NCI-H526 (cell line): Measurements from ENCODE around the gene SLC35A1.
"Not testable (repeated sequence)": the region's sequence is repeated elsewhere in the genome, so short reads cannot be mapped to it uniquely, and the experiment has no call there.

Source experiments
- DNase-seq, 2 experiments: peaks; one replicate each; lab custom pipeline; 2025; lab: John Stamatoyannopoulos, UW

The SLC35A1 gene

GRCh38 chr6:87472525-87473418 is at the start of gene SLC35A1:
SLC35A1 (plus strand) TSS chr6:87472974; CDS start chr6:87473004, 30 bp downstream.
- peak; percentile 62 to 93 for DNase-seq

DNA sequence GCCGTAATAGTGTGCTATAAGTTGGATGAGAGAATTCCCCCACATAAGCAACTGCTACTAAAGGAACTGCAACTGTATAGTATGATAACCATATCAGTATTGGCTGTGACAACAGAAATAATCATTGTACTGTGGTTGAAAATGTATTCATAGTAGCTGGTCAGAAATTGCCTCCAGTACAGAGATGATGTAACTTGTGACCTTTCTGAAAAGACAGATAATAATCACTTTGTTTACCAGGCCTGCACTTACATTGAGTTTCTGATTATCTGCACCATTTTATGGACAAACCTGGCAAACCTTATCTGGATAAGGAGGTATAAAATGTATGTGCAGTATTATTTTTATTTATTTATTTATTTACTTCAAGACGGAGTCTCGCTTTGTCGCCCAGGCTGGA is 46.0 kb upstream of the SLC35A1 start:
- DNase-seq: no peak

DNA sequence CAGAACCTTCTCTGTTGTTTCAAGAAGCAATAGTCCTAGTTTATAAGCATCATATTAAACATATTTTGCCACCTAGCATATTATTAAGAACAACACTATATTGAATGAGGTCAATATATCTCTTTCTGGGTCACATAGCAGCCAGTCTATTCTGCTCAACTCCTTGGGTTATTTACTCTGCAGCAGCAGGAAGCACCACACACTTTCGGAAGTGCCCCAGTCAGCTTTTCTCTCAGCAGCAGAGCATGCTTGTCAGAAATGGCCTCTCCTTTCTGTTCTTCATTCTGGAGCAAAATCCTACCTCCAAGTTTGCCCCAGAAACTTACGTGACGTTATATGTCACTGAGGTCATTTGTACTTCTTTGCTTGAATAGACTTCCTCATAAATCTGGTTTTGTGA is 42.3 kb upstream of the SLC35A1 start:
- no peak for DNase-seq

DNA sequence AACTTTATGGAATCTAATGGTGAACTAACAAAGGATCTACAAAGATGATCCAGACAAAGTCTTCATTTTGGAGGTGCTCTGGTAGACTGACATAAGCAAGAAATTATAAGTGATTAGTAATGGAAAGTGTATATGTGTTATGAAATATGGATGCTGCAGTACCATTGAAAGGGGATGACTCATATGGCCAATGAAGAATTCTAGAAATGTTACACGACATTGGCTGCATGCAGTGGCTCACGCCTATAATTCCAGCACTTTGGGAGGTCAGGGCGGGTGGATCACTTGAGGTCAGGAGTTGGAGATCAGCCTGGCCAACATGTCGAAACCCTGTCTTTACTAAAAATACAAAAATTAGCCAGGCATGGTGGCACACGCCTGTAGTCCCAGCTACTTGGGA is 41.5 kb upstream of the SLC35A1 start:
- no peak for DNase-seq

DNA sequence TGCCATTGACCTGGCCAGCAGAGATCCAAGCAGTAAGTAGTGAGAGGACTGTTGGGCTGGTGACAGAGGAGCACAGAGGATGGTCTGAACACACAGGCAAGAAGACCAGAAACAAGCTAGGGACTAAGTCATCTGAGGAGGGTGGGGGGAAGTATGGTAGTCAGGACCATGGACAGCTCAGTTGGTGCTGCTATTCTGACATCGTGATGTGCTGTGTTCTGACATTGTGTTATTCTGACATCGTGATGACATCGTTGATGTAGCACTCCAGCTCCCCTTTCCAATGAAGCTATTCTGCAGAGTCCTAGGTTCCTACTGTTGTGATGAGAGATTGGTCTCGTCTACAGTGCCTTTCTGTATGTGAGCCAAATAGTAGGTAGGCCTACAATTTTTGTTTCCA is 36.3 kb upstream of the SLC35A1 start:
- no peak for DNase-seq

DNA sequence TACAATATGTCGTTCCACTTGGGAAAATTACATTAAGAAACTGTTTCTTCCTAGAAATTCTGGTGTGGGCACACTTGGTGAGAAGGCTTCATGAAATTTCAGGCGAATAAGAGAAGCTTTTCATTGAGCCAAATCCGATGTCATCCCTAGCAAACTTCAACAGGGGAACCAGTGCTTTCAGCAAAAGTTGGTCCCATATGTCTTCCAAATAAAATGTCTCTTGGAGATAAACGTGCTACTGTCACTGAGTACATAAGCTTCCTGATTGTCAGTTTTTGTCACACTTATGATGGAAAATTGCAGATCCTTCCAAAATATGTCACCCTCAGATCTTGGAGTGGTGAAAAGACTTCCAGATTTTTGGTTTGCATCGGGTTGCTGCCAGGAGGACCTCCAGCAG is 31.1 kb upstream of the SLC35A1 start:
- DNase-seq: no peak

- no peak for DNase-seq
Measured at GRCh38 chr6:87444362-87444761, 28.4 kb upstream of the SLC35A1 start.

DNA sequence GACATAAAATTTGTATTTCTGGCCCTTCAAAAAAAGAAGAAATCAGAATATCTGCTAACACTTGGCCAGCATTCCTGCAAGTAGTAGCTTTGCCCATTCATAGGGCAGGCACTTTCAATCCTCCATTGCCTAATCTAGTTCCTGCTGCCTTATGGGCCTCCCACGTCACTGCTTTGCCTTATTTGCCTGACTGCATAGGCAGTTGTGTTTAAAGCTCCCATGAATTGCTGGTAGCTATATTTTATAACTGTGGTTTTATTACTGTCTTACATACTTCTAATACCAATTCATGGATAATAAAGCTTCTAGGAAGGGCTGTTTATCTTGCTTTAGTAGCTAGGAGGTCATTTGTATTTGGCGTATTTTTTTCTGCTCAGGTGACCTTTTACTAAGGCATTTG is 7.7 kb upstream of the SLC35A1 start:
- DNase-seq: no peak

DNA sequence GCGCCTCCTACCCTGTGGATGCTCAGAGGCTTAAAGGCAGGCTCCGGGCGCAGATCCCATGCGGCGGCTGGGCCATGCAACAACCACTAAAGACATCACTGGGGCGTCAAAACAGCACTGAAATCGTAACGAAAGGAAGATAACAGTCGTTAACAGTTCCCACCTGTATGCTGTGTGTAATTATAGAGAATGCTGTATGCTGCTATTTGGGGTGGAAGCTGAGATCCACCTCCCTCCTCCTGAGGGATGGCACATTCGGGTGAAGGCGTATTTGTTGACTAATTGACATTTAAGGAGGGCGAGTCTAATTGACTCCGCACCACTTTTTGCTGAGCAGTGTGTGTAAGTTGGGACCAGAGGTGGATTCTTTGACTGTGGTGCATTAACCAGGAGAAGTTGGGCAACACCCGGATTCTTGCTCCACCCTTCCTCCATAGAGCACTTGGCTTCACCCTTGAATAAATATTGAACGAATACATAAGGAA is 687 bp downstream of the SLC35A1 start:
- peak; percentile 12 to 46 for DNase-seq

GRCh38 chr6:87481931-87482330 is 9.2 kb downstream of the SLC35A1 start:
- no peak for DNase-seq

DNA sequence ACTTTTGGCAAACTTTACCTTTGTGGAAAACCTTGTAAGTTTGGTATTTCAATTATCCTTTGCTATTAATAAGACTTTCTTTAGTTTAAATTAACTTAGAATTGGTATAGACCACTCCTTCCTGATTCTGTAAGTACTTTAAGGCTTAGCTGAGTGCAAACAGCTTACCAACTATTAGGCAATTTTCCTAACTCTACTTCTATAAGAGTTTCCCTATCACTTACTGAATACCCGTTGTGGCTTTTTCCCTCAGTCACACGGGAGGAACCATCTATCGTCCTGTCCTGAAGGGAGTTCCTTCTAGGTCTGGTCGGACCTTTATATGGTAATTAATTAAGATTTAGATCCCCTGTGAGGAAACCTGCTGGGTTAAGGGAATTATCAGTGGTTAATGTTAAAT is 9.6 kb downstream of the SLC35A1 start:
- no peak for DNase-seq

DNA sequence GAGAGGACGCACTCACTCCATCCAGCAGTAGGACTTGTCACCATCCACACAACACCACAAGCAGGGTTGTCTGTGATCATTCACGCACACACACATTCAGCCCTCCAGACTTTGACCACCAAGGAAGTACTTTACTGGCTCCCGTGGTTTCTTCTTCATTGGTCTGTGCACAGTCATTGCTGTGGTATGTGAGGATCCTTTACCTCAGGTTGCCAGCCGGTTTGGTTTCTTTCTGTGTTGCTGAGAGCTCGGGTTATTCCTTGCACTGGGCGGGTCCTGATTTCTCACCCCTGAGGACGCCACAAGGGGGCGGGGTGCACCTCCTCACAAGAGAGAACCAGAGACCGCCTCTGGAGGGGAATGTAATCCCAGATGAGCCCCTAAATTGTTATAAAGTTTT is 11.2 kb downstream of the SLC35A1 start:
- peak in 1 of 2 experiments; percentile 9 for DNase-seq

- DNase-seq: no peak
Measured at GRCh38 chr6:87484491-87484890, 11.7 kb downstream of the SLC35A1 start.

DNA sequence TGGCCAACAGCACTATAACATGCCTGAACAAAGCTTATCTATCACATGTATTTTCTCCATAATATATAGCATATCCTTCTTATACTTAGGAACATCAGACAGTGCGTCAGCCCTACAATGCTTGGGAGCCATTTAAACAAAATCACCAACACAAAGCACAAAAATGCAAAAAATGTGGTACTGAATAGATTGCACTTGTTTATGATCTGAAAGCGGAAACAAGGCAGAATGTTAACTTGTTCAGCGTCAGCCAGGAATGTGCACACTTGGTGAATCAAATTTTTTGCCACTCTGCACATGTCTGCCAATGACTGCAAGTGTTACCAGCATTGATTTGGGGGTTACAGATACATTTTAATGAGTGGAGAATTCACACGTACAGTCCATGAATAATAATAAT is 14.8 kb downstream of the SLC35A1 start:
- DNase-seq: no peak

DNA sequence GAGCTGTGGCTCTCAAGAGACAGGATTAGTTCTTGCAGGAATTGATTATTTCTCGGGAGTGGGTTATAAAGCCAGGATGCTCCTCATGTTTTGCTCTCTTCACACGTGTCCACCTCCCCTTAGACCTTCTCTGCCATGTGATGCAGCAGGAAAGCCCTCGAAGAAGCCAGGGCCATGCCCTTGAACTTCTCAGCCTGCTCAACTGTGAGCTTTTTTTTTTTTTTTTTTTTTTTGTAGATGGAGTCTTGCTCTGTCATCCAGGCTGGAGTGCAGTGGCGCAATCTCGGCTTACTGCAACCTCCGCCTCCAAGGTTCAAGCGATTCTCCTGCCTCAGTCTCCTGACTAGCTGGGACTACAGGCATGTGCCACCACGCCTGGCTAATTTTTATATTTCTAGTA is 16.6 kb downstream of the SLC35A1 start:
- DNase-seq: not testable (repeated sequence)

- DNase-seq: no peak
Measured at GRCh38 chr6:87494761-87495422, 22.1 kb downstream of the SLC35A1 start.

GRCh38 chr6:87498048-87498447 is 25.3 kb downstream of the SLC35A1 start:
- DNase-seq: no peak

- DNase-seq: no peak
Measured at GRCh38 chr6:87501809-87502572, 29.2 kb downstream of the SLC35A1 start.

DNA sequence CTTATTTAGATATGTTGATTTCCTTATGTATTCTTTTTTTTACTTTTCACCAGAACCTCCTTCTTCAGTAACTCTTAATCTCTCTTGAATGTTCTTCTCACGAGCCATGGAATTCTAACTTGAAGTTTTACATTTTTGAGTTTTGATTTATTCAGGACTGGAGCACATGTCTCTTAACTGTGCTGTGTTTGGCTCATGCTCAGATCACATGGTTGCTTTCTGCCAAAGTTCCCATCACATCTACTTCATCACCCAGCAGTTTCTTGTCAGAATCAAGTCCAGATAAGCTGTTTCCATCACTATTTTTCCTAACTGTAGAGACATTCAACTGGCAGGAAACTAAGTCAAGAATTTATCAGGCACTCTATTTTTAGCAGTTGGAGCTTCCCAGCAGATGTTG is 31.7 kb downstream of the SLC35A1 start:
- no peak for DNase-seq

DNA sequence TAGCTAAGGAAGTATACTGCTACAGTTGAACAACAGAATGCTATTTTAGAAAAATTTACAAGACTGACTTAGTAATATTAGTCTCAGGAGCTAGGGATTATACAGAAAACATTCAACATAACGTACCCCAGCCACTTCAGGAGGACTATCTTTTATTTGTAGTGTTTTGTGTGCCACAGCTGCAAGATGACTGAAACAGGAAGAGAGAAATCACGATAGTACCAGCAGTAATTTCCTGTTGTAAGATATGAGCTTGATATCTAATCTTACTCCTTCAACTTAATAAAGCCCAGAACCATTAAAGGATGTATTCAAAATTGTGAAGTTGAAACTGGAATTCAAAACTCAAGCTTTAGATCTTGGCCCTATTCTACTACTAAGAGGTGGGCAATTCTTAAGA is 42.1 kb downstream of the SLC35A1 start:
- DNase-seq: no peak

DNA sequence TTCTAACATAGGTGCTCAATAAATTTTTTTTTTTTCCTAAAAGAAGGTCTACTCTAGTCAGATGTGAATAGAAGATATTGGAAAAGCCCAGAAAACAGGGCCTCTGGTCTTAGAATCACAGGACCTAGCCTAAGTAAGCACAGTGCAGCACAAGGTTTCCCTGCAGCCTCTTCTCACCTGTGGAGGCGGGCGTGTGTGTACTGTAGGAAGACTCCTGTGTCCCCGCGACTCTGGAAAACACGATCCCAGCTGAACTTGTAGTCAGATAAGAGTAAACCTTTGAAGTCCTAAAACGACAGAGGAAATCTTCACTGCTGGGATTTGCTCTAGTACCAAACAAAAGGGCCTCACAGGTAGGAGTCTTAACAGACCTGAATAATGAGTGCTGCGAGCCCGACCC is 45.7 kb downstream of the SLC35A1 start:
- DNase-seq: no peak

GRCh38 chr6:87522686-87523085 is 49.9 kb downstream of the SLC35A1 start:
- no peak for DNase-seq

GRCh38 chr6:87529221-87529620 is 56.4 kb downstream of the SLC35A1 start:
- no peak for DNase-seq
